HepG2 (cell line): ENCODE data around the gene KRTCAP3. TPM values are rescaled to one million over a fixed set of nuclear protein-coding genes. Genes with fewer than 3 reads are reported as not detected.

Experiments used
- CSRNP1 ChIP-seq: sonication (generic); formaldehyde crosslinking; IDR thresholded peaks from 2 replicates; pipeline ENCODE4 v1.8.1; 2023; ENCODE audit warnings: mild to moderate bottlenecking, missing genetic modification reagents
- EZH2 ChIP-seq: conservative IDR thresholded peaks from 2 replicates; pipeline ENCODE4 v1.6.1; 2012; ENCODE audit warnings: mild to moderate bottlenecking, low read depth, low read length, moderate library complexity
- GTF3A ChIP-seq: sonication (generic); formaldehyde crosslinking; conservative IDR thresholded peaks from 2 replicates; pipeline ENCODE4 v1.4.0; 2020; ENCODE audit warnings: mild to moderate bottlenecking, missing genetic modification reagents
- HCFC1 ChIP-seq: fragments of 150-350 bp; IDR thresholded peaks from 2 replicates; pipeline ENCODE4 v1.6.1; 2014; ENCODE audit warnings: low read depth, low read length
- HMGXB4 ChIP-seq, 2 experiments: sonication (generic) in 1 of 2; formaldehyde crosslinking in 1 of 2; IDR thresholded peaks; 2 replicates each; pipeline versions ENCODE4 v1.4.0 to v1.6.1; 2018 to 2020; ENCODE audit warnings: missing genetic modification reagents in 2 of 2, borderline replicate concordance in 1 of 2, low read depth in 1 of 2, mild to moderate bottlenecking in 1 of 2, missing biosample characterization in 1 of 2
- HOXA7 ChIP-seq: sonication (generic); formaldehyde crosslinking; IDR thresholded peaks from 2 replicates; pipeline ENCODE4 v1.8.1; 2022; ENCODE audit warnings: mild to moderate bottlenecking, missing genetic modification reagents, moderate library complexity
- IKZF1 ChIP-seq: fragments of 450-650 bp; IDR thresholded peaks from 2 replicates; pipeline ENCODE4 v1.7.1; 2016
- JARID2 ChIP-seq: sonication (generic); formaldehyde crosslinking; IDR thresholded peaks from 2 replicates; pipeline ENCODE4 v1.8.1; 2023; ENCODE audit warnings: missing genetic modification reagents, inconsistent platforms; ENCODE audit not compliant: insufficient replicate concordance
- KLF11 ChIP-seq: IDR thresholded peaks from 2 replicates; pipeline ENCODE4 v1.6.1; 2016; ENCODE audit warnings: missing compliant biosample characterization
- KLF6 ChIP-seq: IDR thresholded peaks from 2 replicates; pipeline ENCODE4 v1.8.0; 2016; ENCODE audit warnings: missing biosample characterization, missing genetic modification reagents
- MNT ChIP-seq: fragments of 450-650 bp; IDR thresholded peaks from 2 replicates; pipeline ENCODE4 v1.6.1; 2016
- NFIC ChIP-seq: IDR thresholded peaks from 2 replicates; pipeline ENCODE4 v1.6.1; 2012; ENCODE audit warnings: mild to moderate bottlenecking, low read length, inconsistent platforms
- SNAI1 ChIP-seq: sonication (generic); formaldehyde crosslinking; IDR thresholded peaks from 2 replicates; pipeline ENCODE4 v1.5.0; 2020; ENCODE audit warnings: mild to moderate bottlenecking, missing genetic modification reagents, borderline replicate concordance
- TEAD2 ChIP-seq: sonication (generic); formaldehyde crosslinking; IDR thresholded peaks from 2 replicates; pipeline ENCODE4 v1.9.0; 2021; ENCODE audit warnings: missing genetic modification reagents
- TSC22D2 ChIP-seq: sonication (generic); formaldehyde crosslinking; IDR thresholded peaks from 2 replicates; pipeline ENCODE4 v1.5.1; 2020; ENCODE audit warnings: missing genetic modification reagents, mild to moderate bottlenecking, borderline replicate concordance
- XBP1 ChIP-seq: sonication (generic); formaldehyde crosslinking; IDR thresholded peaks from 2 replicates; pipeline ENCODE4 v1.5.0; 2020; ENCODE audit warnings: missing genetic modification reagents
- ZFAT ChIP-seq: sonication (generic); formaldehyde crosslinking; conservative IDR thresholded peaks from 2 replicates; pipeline ENCODE4 v1.8.1; 2023; ENCODE audit warnings: missing genetic modification reagents, inconsistent platforms
- ZNF253 ChIP-seq: sonication (generic); formaldehyde crosslinking; IDR thresholded peaks from 2 replicates; pipeline ENCODE4 v1.8.0; 2022; ENCODE audit warnings: mild to moderate bottlenecking, missing genetic modification reagents, borderline replicate concordance
- ZNF335 ChIP-seq: sonication (generic); formaldehyde crosslinking; IDR thresholded peaks from 2 replicates; pipeline ENCODE4 v1.4.0; 2020; ENCODE audit warnings: missing genetic modification reagents
- ZNF446 ChIP-seq: sonication (generic); formaldehyde crosslinking; IDR thresholded peaks from 2 replicates; pipeline ENCODE4 v1.5.0; 2020; ENCODE audit warnings: mild to moderate bottlenecking, missing genetic modification reagents
- ZNF546 ChIP-seq: sonication (generic); formaldehyde crosslinking; conservative IDR thresholded peaks from 2 replicates; pipeline ENCODE4 v1.8.1; 2023; ENCODE audit warnings: mild to moderate bottlenecking, missing genetic modification reagents
- ZNF660 ChIP-seq: sonication (generic); formaldehyde crosslinking; IDR thresholded peaks from 2 replicates; pipeline ENCODE4 v1.5.1; 2020; ENCODE audit warnings: mild to moderate bottlenecking, low read depth, missing genetic modification reagents, borderline replicate concordance
- polyA plus RNA-seq, 8 experiments: library from polyadenylated mRNA; depleted of rRNA in 3 of 8; stranded (reverse) in 7 of 8; unstranded in 1 of 8; fragments of >200 nt; fragmentation: Illumina TruSeq in 4 of 8; extraction: Trizol in 4 of 8; gene quantifications; 2 replicates each; pipeline versions ENCODE4 v1.2.1 to v1.2.3, GENCODE V29; 2011 to 2016; ENCODE audit warnings: low read depth in 4 of 8, missing spikeins in 1 of 8, mixed read lengths in 1 of 8; ENCODE audit not compliant: insufficient read depth in 1 of 8
- total RNA-seq, 5 experiments: library from RNA; depleted of rRNA; stranded (reverse); fragments of >200 nt; fragmentation: Illumina TruSeq; extraction: Trizol; gene quantifications; 2 replicates each; pipeline ENCODE4 v1.2.3, GENCODE V29; 2016; ENCODE audit warnings: low read depth in 1 of 5
- TF ChIP-seq, protein P1 (sequence below): sonication (generic); formaldehyde crosslinking; IDR thresholded peaks from 2 replicates; pipeline ENCODE4 v1.4.0; 2020; ENCODE audit warnings: missing genetic modification reagents
- TF ChIP-seq, protein P2 (sequence below): sonication (generic); formaldehyde crosslinking; IDR thresholded peaks from 2 replicates; pipeline ENCODE4 v1.9.0; 2021; ENCODE audit warnings: missing genetic modification reagents, borderline replicate concordance

The KRTCAP3 gene
- total and polyA plus RNA-seq, 2 of the 13 experiments (the other 11 are each of a cell fraction or from before 2014, with no cell fraction given), result 2.1 to 4.5 TPM

GRCh38 chr2:27428978-27429541 is 13.1 kb upstream of the KRTCAP3 start (continued):
- peak in 1 of 2 experiments; percentile 40; a peak in 2 of 4 replicates for TF ChIP-seq HMGXB4 (CRISPR knock-in tag; IDR thresholded peaks at IDR 0.05; ENCODE audit: borderline replicate concordance in 1 of 2, low read depth in 1 of 2)
- no peak for TF ChIP-seq TSC22D2 (CRISPR knock-in tag)
- TF ChIP-seq, protein P1, sequence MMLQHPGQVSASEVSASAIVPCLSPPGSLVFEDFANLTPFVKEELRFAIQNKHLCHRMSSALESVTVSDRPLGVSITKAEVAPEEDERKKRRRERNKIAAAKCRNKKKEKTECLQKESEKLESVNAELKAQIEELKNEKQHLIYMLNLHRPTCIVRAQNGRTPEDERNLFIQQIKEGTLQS, result no peak; the same call in none of the 2 replicates
- no peak for TF ChIP-seq XBP1 (CRISPR knock-in tag)
- TF ChIP-seq ZNF335, result no peak; the same call in 1 of the 2 replicates
- TF ChIP-seq KLF6 (CRISPR knock-in tag), result no peak
- TF ChIP-seq HCFC1, result no peak
- TF ChIP-seq NFIC, result no peak
- peak; percentile 87; the same call in 1 of the 2 replicates for TF ChIP-seq GTF3A (CRISPR knock-in tag)
- TF ChIP-seq, protein P2, sequence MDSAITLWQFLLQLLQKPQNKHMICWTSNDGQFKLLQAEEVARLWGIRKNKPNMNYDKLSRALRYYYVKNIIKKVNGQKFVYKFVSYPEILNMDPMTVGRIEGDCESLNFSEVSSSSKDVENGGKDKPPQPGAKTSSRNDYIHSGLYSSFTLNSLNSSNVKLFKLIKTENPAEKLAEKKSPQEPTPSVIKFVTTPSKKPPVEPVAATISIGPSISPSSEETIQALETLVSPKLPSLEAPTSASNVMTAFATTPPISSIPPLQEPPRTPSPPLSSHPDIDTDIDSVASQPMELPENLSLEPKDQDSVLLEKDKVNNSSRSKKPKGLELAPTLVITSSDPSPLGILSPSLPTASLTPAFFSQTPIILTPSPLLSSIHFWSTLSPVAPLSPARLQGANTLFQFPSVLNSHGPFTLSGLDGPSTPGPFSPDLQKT (CRISPR knock-in tag), result 0 out of 2 replicates have a peak, but pooled peaks have one; percentile 70
- TF ChIP-seq ZNF546 (CRISPR knock-in tag), result no peak; the same call in 1 of the 2 replicates
- TF ChIP-seq ZNF660 (CRISPR knock-in tag), result no peak
- no peak for TF ChIP-seq ZNF446 (CRISPR knock-in tag)
- TF ChIP-seq MNT, result no peak
- TF ChIP-seq TEAD2 (CRISPR knock-in tag), result no peak
- no peak for TF ChIP-seq EZH2
- no peak for TF ChIP-seq HOXA7 (CRISPR knock-in tag)
- 0 out of 2 replicates have a peak, but pooled peaks have one; percentile 65 for TF ChIP-seq SNAI1 (CRISPR knock-in tag)
- no peak; the same call in 1 of the 2 replicates for TF ChIP-seq CSRNP1 (CRISPR knock-in tag)
- no peak for TF ChIP-seq IKZF1
- TF ChIP-seq JARID2 (CRISPR knock-in tag), result no peak
- TF ChIP-seq ZFAT, result no peak
- TF ChIP-seq ZNF253 (CRISPR knock-in tag), result 0 out of 2 replicates have a peak, but pooled peaks have one; percentile 14
- no peak for TF ChIP-seq KLF11 (CRISPR knock-in tag)
